ENCODE data around the gene OTUD5.
"Not testable (repeated sequence)": the region's sequence is repeated elsewhere in the genome, so short reads cannot be mapped to it uniquely, and the experiment has no call there.

OTUD5 gene

DNA sequence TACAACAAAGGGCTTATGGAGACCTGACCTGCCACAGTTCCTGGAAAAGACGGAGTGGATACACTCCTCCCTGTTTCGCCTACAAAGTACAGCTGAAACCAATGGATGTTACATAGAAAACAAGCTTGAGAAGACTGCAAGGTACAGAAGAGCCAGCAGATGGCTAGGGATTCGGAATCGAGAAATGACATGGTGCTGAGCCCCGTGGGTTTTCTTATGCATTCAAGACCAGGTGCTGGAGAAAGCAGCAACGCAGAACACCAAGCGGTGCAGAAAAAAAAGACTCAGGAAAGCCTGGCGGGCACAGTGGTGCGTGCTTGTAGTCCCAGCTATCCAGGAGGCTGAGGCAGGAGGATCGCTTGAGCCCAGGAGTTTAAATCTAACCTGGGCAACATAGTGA, 73.7 kb downstream of the OTUD5 start:
- DNase-seq, result no peak

DNA sequence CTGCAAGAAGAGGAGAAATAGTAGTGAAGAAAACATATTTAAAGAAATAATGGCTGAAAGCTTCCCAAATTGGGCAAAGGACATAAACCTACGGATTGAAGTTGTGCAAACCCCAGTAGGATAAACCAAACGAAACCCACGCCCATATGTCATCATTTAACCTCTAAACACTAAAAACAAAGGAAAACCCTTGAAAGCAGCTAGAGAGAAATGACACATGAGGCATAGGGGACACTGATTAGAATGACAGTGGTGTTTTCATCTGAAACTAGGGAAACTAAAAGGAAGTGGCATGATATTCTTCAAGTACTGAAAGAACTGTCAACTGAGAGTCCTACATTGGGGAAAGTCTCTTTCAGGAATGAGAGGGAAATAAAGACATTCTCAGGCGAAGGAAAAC, 80.5 kb downstream of the OTUD5 start:
- not testable (repeated sequence) for DNase-seq

All from stimulated activated CD4-positive, alpha-beta T cell treated with anti-CD3 and anti-CD28 coated beads, Interleukin-1b, Interleukin-23, amount 100 ng/mL, for 48 hours (primary cell).